A673 (cell line): ENCODE measurements around the gene ZBTB44. TPM values are rescaled to one million over a fixed set of nuclear protein-coding genes. Genes with fewer than 3 reads are reported as not detected.

Experiments
- BruUV-seq: library from RNA; stranded (reverse); fragments of 400-500 nt; replicated peaks from 2 replicates; lab custom pipeline; 2021; lab: Mats Ljungman, UMichigan
- CTCF ChIA-PET: fragments of 300-600 bp; sonication (Branson Sonifier 250); formaldehyde crosslinking; loops from one replicate; lab custom pipeline; 2022; ENCODE audit warnings: antibody characterized with exemption; lab: Charles Lee
- POLR2A ChIA-PET: fragments of 300-600 bp; sonication (Branson Sonifier 250); formaldehyde crosslinking; loops from one replicate; lab custom pipeline; 2022; ENCODE audit warnings: antibody characterized with exemption; ENCODE audit not compliant: low non-redundant PET; lab: Charles Lee
- DNase-seq: peaks from one replicate; pipeline ENCODE4 v3.0.0-alpha.2; 2015; ENCODE audit warnings: low spot score
- H3K27ac ChIP-seq: fragments of 200-600 bp; sonication (generic); 2 replicates; pipeline ENCODE4 v1.5.1; 2016; ENCODE audit warnings: mixed run types, low read depth, mild to moderate bottlenecking, mixed read lengths, antibody characterized with exemption, low read length; ENCODE audit not compliant: poor library complexity, severe bottlenecking
- H3K27me3 ChIP-seq: fragments of 200-600 bp; sonication (generic); replicated peaks from 2 replicates; pipeline ENCODE4 v1.6.1; 2017; ENCODE audit warnings: mixed run types, low read depth, mild to moderate bottlenecking, mixed read lengths, antibody characterized with exemption, low read length; ENCODE audit not compliant: insufficient read depth, poor library complexity
- H3K36me3 ChIP-seq: fragments of 200-600 bp; sonication (generic); 2 replicates; pipeline ENCODE4 v1.6.1; 2016; ENCODE audit warnings: mixed run types, mild to moderate bottlenecking, mixed read lengths, antibody characterized with exemption, low read length; ENCODE audit not compliant: insufficient read depth, poor library complexity, severe bottlenecking
- H3K4me1 ChIP-seq: fragments of 200-600 bp; sonication (generic); 2 replicates; pipeline ENCODE4 v1.6.1; 2017; ENCODE audit warnings: mixed run types, mild to moderate bottlenecking, mixed read lengths, antibody characterized with exemption, low read length; ENCODE audit not compliant: insufficient read depth, poor library complexity, severe bottlenecking
- H3K4me3 ChIP-seq: fragments of 200-600 bp; sonication (generic); 2 replicates; pipeline ENCODE4 v1.5.1; 2016; ENCODE audit warnings: low read depth, mixed run types, mild to moderate bottlenecking, mixed read lengths, low read length; ENCODE audit not compliant: poor library complexity, severe bottlenecking
- H3K9me3 ChIP-seq: fragments of 200-600 bp; sonication (generic); 2 replicates; pipeline ENCODE4 v1.6.1; 2016; ENCODE audit warnings: mixed run types, low read depth, mild to moderate bottlenecking, mixed read lengths, antibody characterized with exemption, low read length; ENCODE audit not compliant: poor library complexity, severe bottlenecking
- EZH2 ChIP-seq: fragments of 200-600 bp; sonication (generic); IDR thresholded peaks from 2 replicates; pipeline ENCODE4 v1.6.1; 2017; ENCODE audit warnings: borderline replicate concordance, low read depth, mild to moderate bottlenecking, mixed read lengths, antibody characterized with exemption, low read length; ENCODE audit not compliant: poor library complexity, severe bottlenecking
- intact Hi-C: fragments of 100-400 bp; cut with micrococcal nuclease; formaldehyde crosslinking; loops from one replicate; pipeline ENCODE4 v1.10.0; 2022; ENCODE audit not compliant: unreplicated experiment
- total RNA-seq: library from RNA; stranded (reverse); gene quantifications from 2 replicates; pipeline ENCODE4 v1.2.3, GENCODE V29; 2021
- TF ChIP-seq, protein P1 (sequence below): fragments of 300-800, 200-600 bp; sonication (generic); conservative IDR thresholded peaks from 2 replicates; pipeline ENCODE4 v1.5.1; 2017; ENCODE audit warnings: low read depth, mild to moderate bottlenecking, antibody characterized with exemption, low read length, moderate library complexity, mixed read lengths

The ZBTB44 gene
- total RNA-seq, 1 experiment from 2014 or later, result 37.0 TPM

DNA sequence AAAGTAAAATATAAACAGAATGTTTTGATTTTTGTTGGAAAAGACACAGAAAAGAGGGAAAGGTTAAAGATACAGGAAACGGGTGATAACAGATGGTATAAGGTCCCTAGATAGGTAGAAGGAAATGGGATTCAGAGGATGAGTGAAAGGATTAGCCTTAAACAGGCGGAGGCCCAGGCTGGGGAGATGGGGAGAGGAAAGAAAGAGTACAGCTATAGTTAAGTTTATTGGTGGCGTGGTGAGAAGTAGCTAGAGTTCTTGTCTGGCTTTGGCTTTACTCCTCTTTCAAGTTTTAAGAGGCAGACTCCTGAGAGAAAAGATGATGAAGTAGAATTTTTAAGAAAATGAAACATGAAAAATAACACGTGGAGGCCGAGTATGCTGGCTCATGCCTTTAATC is 13.7 kb downstream of the ZBTB44 start:
- intact Hi-C loops, result no loop called here
- no TSS peak for BruUV-seq
- no peak for TF ChIP-seq EZH2
- TF ChIP-seq, protein P1, sequence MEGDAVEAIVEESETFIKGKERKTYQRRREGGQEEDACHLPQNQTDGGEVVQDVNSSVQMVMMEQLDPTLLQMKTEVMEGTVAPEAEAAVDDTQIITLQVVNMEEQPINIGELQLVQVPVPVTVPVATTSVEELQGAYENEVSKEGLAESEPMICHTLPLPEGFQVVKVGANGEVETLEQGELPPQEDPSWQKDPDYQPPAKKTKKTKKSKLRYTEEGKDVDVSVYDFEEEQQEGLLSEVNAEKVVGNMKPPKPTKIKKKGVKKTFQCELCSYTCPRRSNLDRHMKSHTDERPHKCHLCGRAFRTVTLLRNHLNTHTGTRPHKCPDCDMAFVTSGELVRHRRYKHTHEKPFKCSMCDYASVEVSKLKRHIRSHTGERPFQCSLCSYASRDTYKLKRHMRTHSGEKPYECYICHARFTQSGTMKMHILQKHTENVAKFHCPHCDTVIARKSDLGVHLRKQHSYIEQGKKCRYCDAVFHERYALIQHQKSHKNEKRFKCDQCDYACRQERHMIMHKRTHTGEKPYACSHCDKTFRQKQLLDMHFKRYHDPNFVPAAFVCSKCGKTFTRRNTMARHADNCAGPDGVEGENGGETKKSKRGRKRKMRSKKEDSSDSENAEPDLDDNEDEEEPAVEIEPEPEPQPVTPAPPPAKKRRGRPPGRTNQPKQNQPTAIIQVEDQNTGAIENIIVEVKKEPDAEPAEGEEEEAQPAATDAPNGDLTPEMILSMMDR, result no peak
- no peaks in the 10 kb centered on the region for H3K27me3 ChIP-seq
- CTCF ChIA-PET, result interaction anchor here (0.5 kb wide), 1 partner anchor 130 kb away, joined by 3 read pairs; no protein-coding TSS in a partner anchor
- H3K36me3 ChIP-seq, result no peaks in the 10 kb centered on the region
- no peak for DNase-seq
- peaks cover 7% of the 10 kb centered on the region for H3K9me3 ChIP-seq
- no peak overlapping the region for H3K27ac ChIP-seq
- H3K4me3 ChIP-seq, result no peak overlapping the region
- no peaks in the 10 kb centered on the region for H3K4me1 ChIP-seq
- POLR2A ChIA-PET, result no interaction called here

DNA sequence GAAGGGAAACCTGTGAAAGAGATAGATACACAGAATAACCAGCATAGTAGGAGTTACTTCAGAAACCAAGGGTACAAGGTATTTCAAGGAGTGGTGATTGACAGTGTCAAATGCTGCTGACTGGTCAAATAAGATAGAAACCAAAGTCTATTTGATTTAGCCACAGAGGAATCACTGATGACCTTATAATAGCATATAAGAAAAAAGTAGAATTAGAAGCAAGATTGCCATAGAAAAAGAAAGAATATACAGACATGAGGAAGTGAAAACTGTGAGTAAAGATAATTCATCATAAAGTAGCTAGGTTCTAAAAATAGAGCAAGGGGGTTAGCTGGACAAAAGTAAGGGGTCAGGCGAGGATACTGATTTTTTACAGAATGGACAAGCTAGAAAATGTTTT is 14.2 kb downstream of the ZBTB44 start:
- ChIA-PET CTCF (interaction anchor here (0.5 kb wide), 1 partner anchor 131 kb away, joined by 3 read pairs; no protein-coding TSS in a partner anchor), POLR2A (no interaction called here)
- Histone ChIP-seq H3K4me3 (no peak overlapping the region), H3K9me3 (peaks cover 4% of the 10 kb centered on the region), H3K4me1 (no peaks in the 10 kb centered on the region), H3K27ac (no peak overlapping the region), H3K36me3 (no peaks in the 10 kb centered on the region), H3K27me3 (no peaks in the 10 kb centered on the region)
- intact Hi-C loops, result no loop called here
- no TSS peak for BruUV-seq
- TF ChIP-seq EZH2, result no peak
- TF ChIP-seq, protein P1, result no peak
- DNase-seq, result no peak

DNA sequence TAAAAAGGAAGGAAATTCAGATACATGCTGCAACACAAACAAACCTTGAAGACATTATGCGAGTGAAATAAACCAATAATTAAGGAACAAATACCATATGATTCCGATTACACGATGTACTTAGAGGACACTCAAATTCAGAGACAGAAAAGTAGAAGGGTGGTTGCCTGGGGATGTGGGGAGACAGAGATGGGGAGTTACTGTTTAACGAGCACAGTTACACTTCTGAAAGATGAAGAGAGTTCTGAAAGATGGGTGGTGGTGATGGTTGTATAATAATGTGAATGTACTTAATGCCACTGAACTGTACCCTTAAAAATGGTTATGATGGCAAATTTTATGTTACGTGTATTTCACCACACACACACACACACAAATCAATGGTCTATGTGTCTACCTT is 14.7 kb downstream of the ZBTB44 start:
- Histone ChIP-seq H3K27ac (no peak overlapping the region), H3K36me3 (no peaks in the 10 kb centered on the region), H3K4me3 (no peak overlapping the region), H3K9me3 (no peaks in the 10 kb centered on the region), H3K27me3 (no peaks in the 10 kb centered on the region), H3K4me1 (no peaks in the 10 kb centered on the region)
- intact Hi-C loops, result no loop called here
- DNase-seq, result no peak
- BruUV-seq, result no TSS peak
- TF ChIP-seq, protein P1, result no peak
- TF ChIP-seq EZH2, result no peak
- CTCF ChIA-PET, result no interaction called here
- POLR2A ChIA-PET, result no interaction called here
